ENCODE results near the gene ALLC. TPM values are rescaled to one million over a fixed set of nuclear protein-coding genes. Genes with fewer than 3 reads are reported as not detected.

ALLC gene
- total and polyA plus RNA-seq, 10 donors, result not detected

GRCh38 chr2:3680548-3681345, 22.7 kb downstream of the ALLC start:
- WGBS, 5 donors, result 86 to 90% (median 88%) methylated on average over 18 of the region's 18 CpGs
- TF ChIP-seq POLR2A (IDR thresholded peaks at IDR 0.05) (no peak), CTCF (IDR thresholded peaks at IDR 0.05 in 8 of 11, conservative IDR thresholded peaks at IDR 0.05 in 3 of 11) (no peak), POLR2AphosphoS5 (IDR thresholded peaks at IDR 0.05) (no peak)

GRCh38 chr2:3681625-3682024, 23.6 kb downstream of the ALLC start:
- intact Hi-C loops (cut with DNase I; ENCODE audit: low total_unique reads), result no loop called here

More at GRCh38 chr2:3680548-3681345, 22.7 kb downstream of the ALLC start:
- Histone ChIP-seq H3K27ac (no peak overlapping the region), H3K4me3 (no peak overlapping the region), H3K27me3 (replicated peaks in 1 of 7) (no peaks in the 10 kb centered on the region), H3K9me3 (no peaks in the 10 kb centered on the region), H3K4me1 (no peaks in the 10 kb centered on the region), H3K36me3 (no peaks in the 10 kb centered on the region)
- DNase-seq, result no peak
- intact Hi-C loops (cut with DNase I; ENCODE audit: low total_unique reads), result no loop called here

GRCh38 chr2:3682811-3683210, 24.8 kb downstream of the ALLC start:
- TF ChIP-seq POLR2A (IDR thresholded peaks at IDR 0.05), result no peak
- no peak for TF ChIP-seq CTCF (IDR thresholded peaks at IDR 0.05 in 8 of 11, conservative IDR thresholded peaks at IDR 0.05 in 3 of 11)
- no peak for TF ChIP-seq POLR2AphosphoS5 (IDR thresholded peaks at IDR 0.05)
- Histone ChIP-seq H3K9me3 (no peaks in the 10 kb centered on the region), H3K4me1 (no peaks in the 10 kb centered on the region), H3K36me3 (no peaks in the 10 kb centered on the region), H3K4me3 (no peak overlapping the region), H3K27ac (no peak overlapping the region), H3K27me3 (replicated peaks in 1 of 7) (no peaks in the 10 kb centered on the region)
- DNase-seq, result no peak
- intact Hi-C loops (cut with DNase I; ENCODE audit: low total_unique reads), result no loop called here
- WGBS, 5 donors, result 65 to 77% (median 70%) methylated on average over 6 of the region's 6 CpGs

More at GRCh38 chr2:3681625-3682024, 23.6 kb downstream of the ALLC start:
- Histone ChIP-seq H3K36me3 (no peaks in the 10 kb centered on the region), H3K4me3 (no peak overlapping the region), H3K9me3 (no peaks in the 10 kb centered on the region), H3K27ac (no peak overlapping the region), H3K4me1 (no peaks in the 10 kb centered on the region), H3K27me3 (replicated peaks in 1 of 7) (no peaks in the 10 kb centered on the region)
- 73 to 87% (median 84%) methylated on average over 5 of the region's 5 CpGs for WGBS, 5 donors
- TF ChIP-seq POLR2AphosphoS5 (IDR thresholded peaks at IDR 0.05), result no peak
- no peak for TF ChIP-seq CTCF (IDR thresholded peaks at IDR 0.05 in 8 of 11, conservative IDR thresholded peaks at IDR 0.05 in 3 of 11)
- no peak for TF ChIP-seq POLR2A (IDR thresholded peaks at IDR 0.05)
- no peak for DNase-seq

GRCh38 chr2:3683748-3684454, 25.9 kb downstream of the ALLC start:
- no peak for DNase-seq
- Histone ChIP-seq H3K27me3 (replicated peaks in 1 of 7) (no peaks in the 10 kb centered on the region), H3K4me3 (no peak overlapping the region), H3K9me3 (no peaks in the 10 kb centered on the region), H3K4me1 (no peaks in the 10 kb centered on the region), H3K36me3 (no peaks in the 10 kb centered on the region), H3K27ac (no peak overlapping the region)
- TF ChIP-seq POLR2A (IDR thresholded peaks at IDR 0.05) (no peak), POLR2AphosphoS5 (IDR thresholded peaks at IDR 0.05) (no peak), CTCF (IDR thresholded peaks at IDR 0.05 in 8 of 11, conservative IDR thresholded peaks at IDR 0.05 in 3 of 11) (no peak)
- WGBS, 5 donors, result 69 to 82% (median 71%) methylated on average over 3 of the region's 3 CpGs
- intact Hi-C loops (cut with DNase I; ENCODE audit: low total_unique reads), result no loop called here
